Colonic mucosa (tissue), 4 donors: ENCODE data around the gene MAGI3. TPM values are rescaled to one million over a fixed set of nuclear protein-coding genes. Genes with fewer than 3 reads are reported as not detected.

Experiments
- DNase-seq: peaks from one replicate; pipeline ENCODE4 v3.0.0-alpha.2; 2020
- H3K27ac ChIP-seq: fragments of 200-600 bp; one replicate; pipeline ENCODE4 v1.8.0; 2021
- H3K27me3 ChIP-seq: fragments of 200-600 bp; one replicate; pipeline ENCODE4 v1.8.0; 2021
- H3K36me3 ChIP-seq: fragments of 200-600 bp; one replicate; pipeline ENCODE4 v1.8.0; 2021
- H3K4me1 ChIP-seq: fragments of 200-600 bp; one replicate; pipeline ENCODE4 v1.8.0; 2021; ENCODE audit warnings: mild to moderate bottlenecking
- H3K4me3 ChIP-seq: fragments of 200-600 bp; one replicate; pipeline ENCODE4 v1.8.0; 2021
- H3K9ac ChIP-seq, 2 donors: one replicate each; pipeline ENCODE4 v1.7.0; 2013; ENCODE audit warnings: control low read depth in 2 of 2, low read depth in 2 of 2, low read length in 2 of 2
- H3K9me3 ChIP-seq: fragments of 200-600 bp; one replicate; pipeline ENCODE4 v1.8.0; 2021
- intact Hi-C: fragments of 100-400 bp; cut with DNase I; formaldehyde crosslinking; loops from one replicate; pipeline ENCODE4 v1.14.1; 2022
- total RNA-seq, 2 donors: library from RNA; stranded (reverse); fragmentation: NEBNext Ultra II Directional in 1 of 2; extraction: Animal tissue kit (Norgen Biotek cat#: 25700) in 1 of 2; gene quantifications; one replicate each; pipeline ENCODE4 v1.2.1, GENCODE V29; 2021
- TF ChIP-seq, protein P1 (sequence below): fragments of 200-600 bp; IDR thresholded peaks from one replicate; pipeline ENCODE4 v1.8.0; 2022; ENCODE audit warnings: antibody characterized with exemption, mild to moderate bottlenecking
- donor health status: healthy.
- donor health status: DM: no; HTN: no; CAD: no.
- donor health status: DM: no; HTN: no; CAD: no.

The MAGI3 gene
- total RNA-seq, 2 donors from 2014 or later, result 38.2 to 46.5 TPM

DNA sequence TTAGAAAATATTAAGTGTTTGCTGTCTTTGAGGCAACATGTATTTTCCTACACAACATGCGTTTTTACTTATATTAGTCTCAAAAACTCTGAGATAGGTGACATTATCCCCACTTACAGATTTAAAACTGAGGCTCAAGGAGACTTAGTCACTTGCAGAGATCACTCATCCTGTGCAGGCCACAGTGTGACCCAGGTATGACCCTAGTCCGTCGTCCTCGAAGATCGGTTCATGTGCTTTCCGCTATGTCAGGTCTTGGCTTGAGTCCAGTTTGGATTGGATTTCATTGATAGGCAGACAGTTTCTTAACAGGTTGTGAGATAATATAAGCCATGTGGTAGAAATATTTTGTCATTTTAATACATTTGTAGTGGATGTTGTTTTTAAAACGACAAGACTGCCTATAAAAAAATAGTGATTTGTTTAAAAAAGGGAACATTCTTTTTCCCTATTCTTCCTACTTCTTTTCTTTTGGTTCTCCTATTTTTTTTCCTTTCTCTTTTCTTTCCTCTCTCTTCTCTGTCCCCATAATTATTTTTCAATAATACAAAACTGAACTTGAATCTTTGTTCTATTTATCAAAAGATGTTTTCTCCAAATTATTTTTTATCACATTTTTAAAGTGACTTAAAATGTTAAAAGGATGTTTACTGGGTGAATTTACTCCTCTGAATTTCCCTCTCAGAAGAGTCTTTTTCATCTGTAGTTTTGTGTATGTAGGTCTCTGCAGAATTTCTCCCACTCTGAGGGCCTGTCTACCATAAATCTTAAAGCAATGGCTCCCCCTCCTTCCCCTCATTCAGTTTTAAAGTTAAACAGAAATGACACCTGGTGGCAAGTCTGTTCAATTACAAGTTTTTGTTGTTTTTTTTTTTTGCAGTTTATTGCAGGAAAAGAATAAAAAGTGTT is 287.2 kb downstream of the MAGI3 start:
- Histone ChIP-seq H3K27me3 (no peaks in the 10 kb centered on the region), H3K9me3 (no peaks in the 10 kb centered on the region), H3K27ac (no peak overlapping the region), H3K9ac (no peak overlapping the region), H3K4me1 (no peaks in the 10 kb centered on the region), H3K36me3 (peaks cover 4% of the 10 kb centered on the region), H3K4me3 (no peak overlapping the region)
- intact Hi-C loops, result loop anchor here (5.0 kb wide), 2 partner anchors 535 to 960 kb away; partner anchors contain the start of gene PPM1J
- TF ChIP-seq, protein P1, sequence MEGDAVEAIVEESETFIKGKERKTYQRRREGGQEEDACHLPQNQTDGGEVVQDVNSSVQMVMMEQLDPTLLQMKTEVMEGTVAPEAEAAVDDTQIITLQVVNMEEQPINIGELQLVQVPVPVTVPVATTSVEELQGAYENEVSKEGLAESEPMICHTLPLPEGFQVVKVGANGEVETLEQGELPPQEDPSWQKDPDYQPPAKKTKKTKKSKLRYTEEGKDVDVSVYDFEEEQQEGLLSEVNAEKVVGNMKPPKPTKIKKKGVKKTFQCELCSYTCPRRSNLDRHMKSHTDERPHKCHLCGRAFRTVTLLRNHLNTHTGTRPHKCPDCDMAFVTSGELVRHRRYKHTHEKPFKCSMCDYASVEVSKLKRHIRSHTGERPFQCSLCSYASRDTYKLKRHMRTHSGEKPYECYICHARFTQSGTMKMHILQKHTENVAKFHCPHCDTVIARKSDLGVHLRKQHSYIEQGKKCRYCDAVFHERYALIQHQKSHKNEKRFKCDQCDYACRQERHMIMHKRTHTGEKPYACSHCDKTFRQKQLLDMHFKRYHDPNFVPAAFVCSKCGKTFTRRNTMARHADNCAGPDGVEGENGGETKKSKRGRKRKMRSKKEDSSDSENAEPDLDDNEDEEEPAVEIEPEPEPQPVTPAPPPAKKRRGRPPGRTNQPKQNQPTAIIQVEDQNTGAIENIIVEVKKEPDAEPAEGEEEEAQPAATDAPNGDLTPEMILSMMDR, result peak; percentile 49
- DNase-seq, result no peak

DNA sequence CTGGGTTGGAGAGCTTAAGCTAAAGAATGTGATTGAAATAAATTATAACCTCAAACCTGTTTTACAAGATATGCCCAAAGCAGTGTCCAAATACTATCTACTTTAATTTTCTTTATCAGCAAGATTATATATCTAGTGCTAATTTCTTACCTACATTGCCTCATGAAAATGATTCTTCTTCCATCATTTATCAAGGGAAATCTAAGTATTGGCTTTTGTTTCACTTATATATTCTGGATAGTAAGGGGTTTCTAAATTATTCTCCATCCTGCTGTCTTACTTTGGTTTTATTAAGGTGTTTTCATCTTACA is 287.8 kb downstream of the MAGI3 start:
- Histone ChIP-seq H3K4me3 (no peak overlapping the region), H3K9me3 (no peaks in the 10 kb centered on the region), H3K36me3 (peaks cover 4% of the 10 kb centered on the region), H3K4me1 (no peaks in the 10 kb centered on the region), H3K27me3 (no peaks in the 10 kb centered on the region), H3K27ac (no peak overlapping the region), H3K9ac (no peak overlapping the region)
- TF ChIP-seq, protein P1, result no peak
- intact Hi-C loops, result loop anchor here (5.0 kb wide), 2 partner anchors 536 to 961 kb away; partner anchors contain the start of gene PPM1J
- no peak for DNase-seq

DNA sequence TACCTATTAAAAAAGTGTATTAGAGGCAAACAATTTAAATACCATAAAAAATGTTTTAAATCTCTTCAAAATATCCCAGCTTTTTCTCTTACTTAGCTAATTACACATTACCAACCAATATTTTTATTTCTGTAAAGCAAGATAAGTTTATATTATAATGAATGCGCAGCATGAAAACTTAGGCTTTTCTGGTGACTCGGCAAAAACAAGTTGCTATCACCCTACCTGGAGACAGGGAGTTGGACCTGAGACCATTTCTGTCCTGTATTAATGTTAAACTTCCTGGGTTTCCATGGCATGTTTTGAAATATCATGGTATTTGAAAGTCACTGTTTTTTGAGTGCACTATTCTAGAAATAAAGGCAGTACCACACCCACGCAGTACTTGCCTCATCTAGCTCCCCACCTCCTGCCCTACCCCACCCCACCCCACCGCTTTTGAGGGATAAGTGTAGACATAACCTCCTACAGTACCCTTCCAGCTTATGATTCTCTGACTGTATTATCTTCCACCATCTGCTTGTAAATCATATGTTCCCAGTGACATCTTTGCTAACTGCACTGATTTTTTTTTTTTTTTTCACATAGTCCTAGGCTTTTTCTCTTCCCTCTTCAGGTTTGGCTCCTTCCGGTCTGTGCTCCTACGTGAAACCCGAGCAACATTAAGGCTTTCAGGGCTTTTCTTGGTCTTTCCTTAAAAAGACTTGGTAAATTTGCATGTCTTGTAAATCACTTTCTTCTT is 291.5 kb downstream of the MAGI3 start:
- Histone ChIP-seq H3K4me1 (no peaks in the 10 kb centered on the region), H3K4me3 (no peak overlapping the region), H3K27ac (no peak overlapping the region), H3K36me3 (peaks cover 4% of the 10 kb centered on the region), H3K9me3 (no peaks in the 10 kb centered on the region), H3K9ac (no peak overlapping the region), H3K27me3 (no peaks in the 10 kb centered on the region)
- no peak for DNase-seq
- intact Hi-C loops, result no loop called here
- TF ChIP-seq, protein P1, result no peak

DNA sequence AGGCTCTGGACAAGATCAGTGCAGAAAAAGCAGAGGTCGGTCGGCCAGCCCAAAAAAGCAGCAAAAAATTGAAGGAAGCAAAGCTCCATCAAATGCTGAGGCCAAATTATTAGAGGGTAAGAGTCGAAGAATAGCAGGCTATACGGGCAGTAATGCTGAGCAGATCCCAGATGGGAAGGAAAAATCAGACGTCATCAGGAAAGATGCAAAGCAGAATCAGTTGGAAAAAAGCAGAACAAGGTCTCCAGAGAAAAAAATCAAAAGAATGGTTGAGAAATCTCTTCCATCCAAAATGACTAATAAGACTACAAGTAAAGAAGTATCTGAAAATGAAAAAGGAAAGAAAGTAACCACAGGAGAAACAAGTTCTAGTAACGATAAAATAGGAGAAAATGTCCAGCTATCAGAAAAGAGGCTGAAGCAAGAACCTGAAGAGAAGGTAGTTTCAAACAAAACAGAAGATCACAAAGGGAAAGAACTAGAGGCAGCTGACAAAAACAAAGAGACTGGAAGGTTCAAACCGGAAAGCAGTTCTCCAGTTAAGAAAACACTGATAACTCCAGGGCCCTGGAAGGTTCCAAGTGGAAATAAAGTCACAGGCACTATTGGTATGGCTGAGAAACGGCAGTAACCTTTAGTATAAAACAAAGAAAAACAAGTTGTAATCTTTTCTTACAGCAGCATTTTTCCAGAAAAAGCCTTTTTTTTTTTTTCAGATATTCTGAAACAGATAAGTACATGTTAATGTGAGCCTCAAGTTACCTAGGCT is 293.3 kb downstream of the MAGI3 start:
- intact Hi-C loops, result no loop called here
- no peak for DNase-seq
- no peak overlapping the region for H3K9ac ChIP-seq
- peaks cover 4% of the 10 kb centered on the region for H3K36me3 ChIP-seq
- peak overlapping the region; percentile 4 for H3K27ac ChIP-seq
- H3K27me3 ChIP-seq, result no peaks in the 10 kb centered on the region
- no peaks in the 10 kb centered on the region for H3K4me1 ChIP-seq
- no peaks in the 10 kb centered on the region for H3K9me3 ChIP-seq
- no peak overlapping the region for H3K4me3 ChIP-seq
- TF ChIP-seq, protein P1, result no peak

DNA sequence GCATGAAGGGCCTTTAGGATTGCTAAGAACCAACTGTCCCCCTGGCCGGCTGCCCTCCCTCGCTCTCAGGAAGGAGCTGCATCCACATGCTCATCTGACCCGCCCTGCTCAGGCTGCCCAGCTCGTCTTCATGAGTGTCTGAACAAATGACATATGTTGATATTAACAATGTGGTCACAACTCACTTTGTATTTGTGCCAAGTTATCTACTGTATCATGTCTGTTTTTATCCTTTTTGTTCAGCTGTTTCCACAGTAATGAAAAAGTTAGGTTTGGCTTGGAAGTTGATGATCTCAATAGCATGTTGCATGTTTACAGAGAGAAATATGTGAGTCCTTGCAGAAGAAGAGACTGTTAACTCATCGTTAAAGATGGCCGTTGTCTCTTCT is 293.8 kb downstream of the MAGI3 start:
- TF ChIP-seq, protein P1, result no peak
- H3K27ac ChIP-seq, result peak overlapping the region; percentile 4
- no peak overlapping the region for H3K4me3 ChIP-seq
- no peaks in the 10 kb centered on the region for H3K9me3 ChIP-seq
- H3K27me3 ChIP-seq, result no peaks in the 10 kb centered on the region
- intact Hi-C loops, result no loop called here
- no peak overlapping the region for H3K9ac ChIP-seq
- DNase-seq, result peak; percentile 39
- H3K4me1 ChIP-seq, result no peaks in the 10 kb centered on the region
- peaks cover 4% of the 10 kb centered on the region for H3K36me3 ChIP-seq
